OCI-LY1 (cell line): Measurements from ENCODE around the gene DNAJB6.

Source experiments
- H2AFZ ChIP-seq: fragments of 200-600 bp; sonication (generic), shearing (Covaris generic); 2 replicates; pipeline ENCODE4 v1.6.0; 2014; ENCODE audit warnings: antibody characterized with exemption, mild to moderate bottlenecking, low read length
- H3F3A ChIP-seq: fragments of 200-600 bp; sonication (generic), shearing (Covaris generic); 2 replicates; pipeline ENCODE4 v1.6.0; 2014; ENCODE audit warnings: mild to moderate bottlenecking, antibody characterized with exemption, low read length, moderate library complexity; ENCODE audit not compliant: insufficient read depth
- H3K27ac ChIP-seq: fragments of 200-600 bp; sonication (generic); 2 replicates; pipeline ENCODE4 v1.5.1; 2014; ENCODE audit warnings: low read length, mixed run types, mild to moderate bottlenecking, low read depth; ENCODE audit not compliant: poor library complexity, severe bottlenecking
- H3K27me3 ChIP-seq: fragments of 200-600 bp; sonication (generic); 2 replicates; pipeline ENCODE4 v1.6.0; 2014; ENCODE audit warnings: antibody characterized with exemption, mild to moderate bottlenecking, low read length, moderate library complexity; ENCODE audit not compliant: insufficient read depth
- H3K36me3 ChIP-seq: fragments of 200-600 bp; sonication (generic); 2 replicates; pipeline ENCODE4 v1.6.1; 2014; ENCODE audit warnings: mild to moderate bottlenecking, antibody characterized with exemption, low read length, moderate library complexity, mixed read lengths; ENCODE audit not compliant: insufficient read depth
- H3K4me1 ChIP-seq: fragments of 200-600 bp; sonication (generic); 2 replicates; pipeline ENCODE4 v1.5.1; 2014; ENCODE audit warnings: mild to moderate bottlenecking, low read length, moderate library complexity; ENCODE audit not compliant: insufficient read depth, severe bottlenecking
- H3K4me2 ChIP-seq: fragments of 200-600 bp; sonication (generic), shearing (Covaris generic); 2 replicates; pipeline ENCODE4 v1.6.1; 2014; ENCODE audit warnings: low read length
- H3K4me3 ChIP-seq: fragments of 200-600 bp; sonication (generic); 2 replicates; pipeline ENCODE4 v1.5.1; 2014; ENCODE audit warnings: low read length, low read depth, mild to moderate bottlenecking, mixed read lengths; ENCODE audit not compliant: poor library complexity, severe bottlenecking
- H3K79me2 ChIP-seq: fragments of 200-600 bp; shearing (Covaris generic); 2 replicates; pipeline ENCODE4 v1.6.1; 2016; ENCODE audit warnings: mixed run types, low read length, mixed read lengths; ENCODE audit not compliant: insufficient read depth
- H3K9ac ChIP-seq: fragments of 200-600 bp; sonication (generic), shearing (Covaris generic); 2 replicates; pipeline ENCODE4 v1.6.1; 2014; ENCODE audit warnings: mild to moderate bottlenecking, low read length, mixed read lengths
- H3K9me2 ChIP-seq: fragments of 200-600 bp; sonication (generic), shearing (Covaris generic); 2 replicates; pipeline ENCODE4 v1.6.1; 2014; ENCODE audit warnings: low read depth, mild to moderate bottlenecking, low read length, mixed read lengths
- H3K9me3 ChIP-seq: fragments of 200-600 bp; shearing (Covaris generic); 2 replicates; pipeline ENCODE4 v1.6.1; 2014; ENCODE audit warnings: low read length, mixed read lengths
- H4K20me1 ChIP-seq: fragments of 200-600 bp; sonication (generic), shearing (Covaris generic); 2 replicates; pipeline ENCODE4 v1.6.0; 2016; ENCODE audit warnings: mild to moderate bottlenecking, low read length; ENCODE audit not compliant: insufficient read depth
- CTCF ChIP-seq: fragments of 200-600 bp; sonication (generic), shearing (Covaris generic); IDR thresholded peaks from 2 replicates; pipeline ENCODE4 v1.5.1; 2017; ENCODE audit warnings: mild to moderate bottlenecking, antibody characterized with exemption, low read length, moderate library complexity, mixed read lengths
- EZH2 ChIP-seq: fragments of 200-600 bp; sonication (generic), shearing (Covaris generic); IDR thresholded peaks from 2 replicates; pipeline ENCODE4 v1.8.0; 2017; ENCODE audit warnings: borderline replicate concordance, mixed run types, mild to moderate bottlenecking, antibody characterized with exemption, low read length, moderate library complexity, mixed read lengths

The DNAJB6 gene

GRCh38 chr7:157408258-157409101 is 71.7 kb downstream of the DNAJB6 start:
- Histone ChIP-seq H3K4me3 (no peak overlapping the region), H3K9me2 (no peaks in the 10 kb centered on the region), H4K20me1 (no peaks in the 10 kb centered on the region), H2AFZ (no peak overlapping the region), H3K4me1 (no peaks in the 10 kb centered on the region), H3K4me2 (no peak overlapping the region), H3K27me3 (no peaks in the 10 kb centered on the region), H3K9me3 (no peaks in the 10 kb centered on the region), H3F3A (no peaks in the 10 kb centered on the region), H3K9ac (no peak overlapping the region), H3K79me2 (no peaks in the 10 kb centered on the region), H3K36me3 (peaks cover 88% of the 10 kb centered on the region), H3K27ac (no peak overlapping the region)
- TF ChIP-seq CTCF = no peak

- H3K9me3 ChIP-seq = no peaks in the 10 kb centered on the region
- no peak overlapping the region for H3K4me3 ChIP-seq
- H2AFZ ChIP-seq = no peak overlapping the region
- no peaks in the 10 kb centered on the region for H3K79me2 ChIP-seq
- no peaks in the 10 kb centered on the region for H3K9me2 ChIP-seq
- no peak overlapping the region for H3K9ac ChIP-seq
- no peaks in the 10 kb centered on the region for H3K4me1 ChIP-seq
- H3K27ac ChIP-seq = no peak overlapping the region
- H3K27me3 ChIP-seq = no peaks in the 10 kb centered on the region
- TF ChIP-seq EZH2 = no peak
- TF ChIP-seq CTCF = no peak
- H3K36me3 ChIP-seq = peaks cover 88% of the 10 kb centered on the region
- H3F3A ChIP-seq = no peaks in the 10 kb centered on the region
- H3K4me2 ChIP-seq = no peak overlapping the region
- no peaks in the 10 kb centered on the region for H4K20me1 ChIP-seq
Measured at GRCh38 chr7:157409149-157409752, 72.4 kb downstream of the DNAJB6 start.

GRCh38 chr7:157409753-157410727 is 73.2 kb downstream of the DNAJB6 start:
- no peaks in the 10 kb centered on the region for H3K9me3 ChIP-seq
- no peaks in the 10 kb centered on the region for H3K79me2 ChIP-seq
- H3K9ac ChIP-seq = no peak overlapping the region
- no peak overlapping the region for H2AFZ ChIP-seq
- H3F3A ChIP-seq = no peaks in the 10 kb centered on the region
- no peak overlapping the region for H3K4me2 ChIP-seq
- no peaks in the 10 kb centered on the region for H4K20me1 ChIP-seq
- no peaks in the 10 kb centered on the region for H3K27me3 ChIP-seq
- H3K4me1 ChIP-seq = no peaks in the 10 kb centered on the region
- H3K9me2 ChIP-seq = no peaks in the 10 kb centered on the region
- H3K36me3 ChIP-seq = peaks cover 91% of the 10 kb centered on the region
- no peak for TF ChIP-seq EZH2
- no peak for TF ChIP-seq CTCF
- no peak overlapping the region for H3K27ac ChIP-seq
- no peak overlapping the region for H3K4me3 ChIP-seq
